Measurements from ENCODE around the gene ECT2L. TPM values are rescaled to one million over a fixed set of nuclear protein-coding genes. Genes with fewer than 3 reads are reported as not detected.

The ECT2L gene
- total RNA-seq, 1 donor from 2014 or later, result not detected

GRCh38 chr6:138824482-138825144, 28.7 kb downstream of the ECT2L start:
- Mint-ChIP-seq H3K27ac (ENCODE audit: unreplicated experiment) (no peak overlapping the region), H3K36me3 (ENCODE audit: unreplicated experiment) (peaks cover 1% of the 10 kb centered on the region), H3K27me3 (ENCODE audit: unreplicated experiment) (no peaks in the 10 kb centered on the region), H3K4me3 (ENCODE audit: unreplicated experiment) (no peak overlapping the region), H3K9me3 (ENCODE audit: unreplicated experiment) (no peaks in the 10 kb centered on the region), H3K4me1 (ENCODE audit: unreplicated experiment) (no peaks in the 10 kb centered on the region)
- no peak for DNase-seq (ENCODE audit: extremely low spot score, unreplicated experiment)
- no peak for TF ChIP-seq CTCF (IDR thresholded peaks at IDR 0.05)

GRCh38 chr6:138830248-138830647, 34.4 kb downstream of the ECT2L start:
- Mint-ChIP-seq H3K27ac (ENCODE audit: unreplicated experiment) (no peak overlapping the region), H3K9me3 (ENCODE audit: unreplicated experiment) (no peaks in the 10 kb centered on the region), H3K36me3 (ENCODE audit: unreplicated experiment) (no peaks in the 10 kb centered on the region), H3K4me3 (ENCODE audit: unreplicated experiment) (no peak overlapping the region), H3K4me1 (ENCODE audit: unreplicated experiment) (no peaks in the 10 kb centered on the region), H3K27me3 (ENCODE audit: unreplicated experiment) (no peaks in the 10 kb centered on the region)
- no peak for TF ChIP-seq CTCF (IDR thresholded peaks at IDR 0.05)
- DNase-seq (ENCODE audit: extremely low spot score, unreplicated experiment), result no peak

GRCh38 chr6:138832182-138832581, 36.3 kb downstream of the ECT2L start:
- no peak overlapping the region for H3K4me3 Mint-ChIP-seq (ENCODE audit: unreplicated experiment)
- H3K9me3 Mint-ChIP-seq (ENCODE audit: unreplicated experiment), result no peaks in the 10 kb centered on the region
- H3K4me1 Mint-ChIP-seq (ENCODE audit: unreplicated experiment), result no peaks in the 10 kb centered on the region
- no peak for DNase-seq (ENCODE audit: extremely low spot score, unreplicated experiment)
- no peaks in the 10 kb centered on the region for H3K36me3 Mint-ChIP-seq (ENCODE audit: unreplicated experiment)
- TF ChIP-seq CTCF (IDR thresholded peaks at IDR 0.05), result no peak
- no peaks in the 10 kb centered on the region for H3K27me3 Mint-ChIP-seq (ENCODE audit: unreplicated experiment)
- no peak overlapping the region for H3K27ac Mint-ChIP-seq (ENCODE audit: unreplicated experiment)

GRCh38 chr6:138833816-138834539, 38.1 kb downstream of the ECT2L start:
- Mint-ChIP-seq H3K9me3 (ENCODE audit: unreplicated experiment) (no peaks in the 10 kb centered on the region), H3K4me3 (ENCODE audit: unreplicated experiment) (no peak overlapping the region), H3K27ac (ENCODE audit: unreplicated experiment) (no peak overlapping the region), H3K36me3 (ENCODE audit: unreplicated experiment) (no peaks in the 10 kb centered on the region), H3K4me1 (ENCODE audit: unreplicated experiment) (no peaks in the 10 kb centered on the region), H3K27me3 (ENCODE audit: unreplicated experiment) (no peaks in the 10 kb centered on the region)
- TF ChIP-seq CTCF (IDR thresholded peaks at IDR 0.05), result no peak
- DNase-seq (ENCODE audit: extremely low spot score, unreplicated experiment), result no peak

GRCh38 chr6:138837246-138837645, 41.4 kb downstream of the ECT2L start:
- H3K27ac Mint-ChIP-seq (ENCODE audit: unreplicated experiment), result no peak overlapping the region
- peaks cover 3% of the 10 kb centered on the region for H3K36me3 Mint-ChIP-seq (ENCODE audit: unreplicated experiment)
- no peaks in the 10 kb centered on the region for H3K4me1 Mint-ChIP-seq (ENCODE audit: unreplicated experiment)
- no peak for TF ChIP-seq CTCF (IDR thresholded peaks at IDR 0.05)
- DNase-seq (ENCODE audit: extremely low spot score, unreplicated experiment), result no peak
- H3K9me3 Mint-ChIP-seq (ENCODE audit: unreplicated experiment), result peaks cover 4% of the 10 kb centered on the region
- H3K27me3 Mint-ChIP-seq (ENCODE audit: unreplicated experiment), result no peaks in the 10 kb centered on the region
- no peak overlapping the region for H3K4me3 Mint-ChIP-seq (ENCODE audit: unreplicated experiment)

Data from osteocyte (in vitro differentiated cells).